Measurements from ENCODE around the gene ACOX2. TPM values are rescaled to one million over a fixed set of nuclear protein-coding genes. Genes with fewer than 3 reads are reported as not detected.

The ACOX2 gene
- total and polyA plus RNA-seq, 2 of the 8 experiments (the other 6 are each of a cell fraction or from before 2014, with no cell fraction given) = 3.2 to 9.2 TPM

DNA sequence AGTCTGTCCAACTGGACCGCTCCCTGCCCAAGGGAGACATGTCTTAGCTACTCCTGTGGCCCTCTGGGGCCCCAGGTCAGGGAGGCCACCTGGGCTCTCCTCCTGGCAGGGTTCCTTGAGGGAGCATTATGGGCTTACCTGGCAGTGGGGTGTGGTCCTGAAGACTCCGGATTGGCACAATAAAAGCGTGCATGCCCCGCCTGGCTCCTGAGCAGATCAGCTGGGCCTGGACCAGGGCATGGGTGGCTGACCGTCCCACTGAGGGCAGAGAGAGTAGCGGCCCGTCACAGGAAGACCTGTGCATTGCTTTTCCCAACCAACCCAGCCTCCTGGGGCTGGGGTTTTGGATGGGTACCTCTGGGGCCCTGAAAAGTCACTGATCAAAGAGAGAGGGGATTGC is 5.4 kb downstream of the ACOX2 start:
- Histone ChIP-seq H3K4me1 (replicated peaks in 1 of 4; ENCODE audit: control insufficient read depth in 3 of 4, insufficient read depth in 4 of 4, low read length in 3 of 4) (peaks cover under 1 to 3% (median 3%) of the 10 kb centered on the region in 4 experiments; a peak in 6 of 7 replicates), H3K4me2 (ENCODE audit: insufficient read depth in 1 of 2, low read depth in 2 of 2, low read length in 2 of 2) (no peak overlapping the region), H2BK12ac (ENCODE audit: low read depth, low read length) (0 out of 2 replicates have a peak overlapping the region, but pooled peaks have one; percentile 39), H3K18ac (ENCODE audit: extremely low read depth, low read length) (no peak overlapping the region), H2BK5ac (ENCODE audit: low read depth, low read length) (no peak overlapping the region), H3K56ac (replicated peaks; ENCODE audit: insufficient read length, low read depth, low read length) (no peak overlapping the region), H3K36me3 (ENCODE audit: control insufficient read depth in 2 of 4, insufficient read depth in 4 of 4, low read length in 3 of 4) (no peaks in the 10 kb centered on the region), H4K8ac (ENCODE audit: extremely low read depth, insufficient read depth, low read length) (no peak overlapping the region), H2BK20ac (ENCODE audit: low read length) (no peak overlapping the region; the same call in 1 of the 2 replicates), H3K14ac (ENCODE audit: insufficient read length) (no peak overlapping the region), H3K9ac (replicated peaks in 1 of 4; ENCODE audit: extremely low read depth in 1 of 4, low read depth in 3 of 4, low read length in 3 of 4) (no peak overlapping the region), H2AK5ac (ENCODE audit: low read depth, low read length) (no peak overlapping the region), H2AFZ (ENCODE audit: low read length) (no peak overlapping the region), H4K91ac (replicated peaks; ENCODE audit: insufficient read length, low read length) (no peak overlapping the region), H2BK15ac (ENCODE audit: low read length) (no peak overlapping the region; the same call in 1 of the 2 replicates), H3K79me2 (ENCODE audit: control insufficient read depth in 1 of 2, insufficient read depth in 2 of 2, low read length in 2 of 2) (no peaks in the 10 kb centered on the region), H3K27ac (ENCODE audit: low read depth, low read length) (no peak overlapping the region), H4K5ac (ENCODE audit: insufficient read length, low read depth, low read length) (no peak overlapping the region), H3K23ac (ENCODE audit: insufficient read length) (no peak overlapping the region), H3K9me3 (ENCODE audit: insufficient read depth in 2 of 2, low read depth in 1 of 2, low read length in 1 of 2) (no peaks in the 10 kb centered on the region), H4K20me1 (replicated peaks in 1 of 2; ENCODE audit: control insufficient read depth in 1 of 2, insufficient read depth in 2 of 2, low read length in 2 of 2) (no peaks in the 10 kb centered on the region), H2BK120ac (replicated peaks; ENCODE audit: low read depth, low read length) (no peak overlapping the region), H3K4ac (replicated peaks; ENCODE audit: insufficient read length, low read depth, low read length) (no peak overlapping the region), H3K4me3 (ENCODE audit: extremely low read depth in 1 of 4, insufficient read depth in 2 of 4, low read depth in 3 of 4, low read length in 4 of 4) (no peak overlapping the region), H3K23me2 (ENCODE audit: low read depth, low read length) (no peaks in the 10 kb centered on the region), H3K27me3 (replicated peaks in 1 of 4; ENCODE audit: control insufficient read depth in 3 of 4, extremely low read depth in 1 of 4, insufficient read depth in 3 of 4, low read length in 3 of 4) (no peaks in the 10 kb centered on the region), H3K79me1 (ENCODE audit: low read depth, low read length) (no peaks in the 10 kb centered on the region)
- WGBS, 2 experiments (ENCODE audit: extremely low coverage in 1 of 2, insufficient coverage in 1 of 2, insufficient read length in 1 of 2, insufficient replicate concordance in 2 of 2, low coverage in 1 of 2, low lambda C conversion rate in 2 of 2, missing lambda C conversion rate in 1 of 2) = 93% methylated on average over 7 of the region's 7 CpGs; no CpG with 5 or more reads in 1 of the 2 experiments
- no peak for DNase-seq (ENCODE audit: low read depth in 1 of 2, low spot score in 2 of 2)
- FAIRE-seq = no peak
- POLR2A ChIA-PET (ENCODE audit: partially characterized antibody) = no interaction called here
- CTCF ChIA-PET (ENCODE audit: partially characterized antibody) = interaction anchor here (0.7 to 7.2 kb wide), 29 partner anchors 9 to 980 kb away, joined by 3 to 68 read pairs (median 4); partner anchors contain the start of gene KCTD6
- no peak for TF ChIP-seq BACH1 (IDR thresholded peaks at IDR 0.05; ENCODE audit: low read length)
- TF ChIP-seq RNF2 (IDR thresholded peaks at IDR 0.05; ENCODE audit: borderline replicate concordance, low read depth, low read length, missing control alignments, poor library complexity, severe bottlenecking) = no peak
- TF ChIP-seq GTF2F1 (IDR thresholded peaks at IDR 0.05; ENCODE audit: borderline replicate concordance, low read depth, low read length) = no peak
- TF ChIP-seq BRCA1 (IDR thresholded peaks at IDR 0.05; ENCODE audit: low read depth, low read length) = no peak
- no peak for TF ChIP-seq POU5F1 (IDR thresholded peaks at IDR 0.05; ENCODE audit: low read depth, low read length)
- TF ChIP-seq TEAD4 (IDR thresholded peaks at IDR 0.05; ENCODE audit: low read depth, low read length) = no peak
- no peak for TF ChIP-seq CBX5 (IDR thresholded peaks at IDR 0.05; ENCODE audit: low read depth, low read length)
- TF ChIP-seq, protein P1, sequence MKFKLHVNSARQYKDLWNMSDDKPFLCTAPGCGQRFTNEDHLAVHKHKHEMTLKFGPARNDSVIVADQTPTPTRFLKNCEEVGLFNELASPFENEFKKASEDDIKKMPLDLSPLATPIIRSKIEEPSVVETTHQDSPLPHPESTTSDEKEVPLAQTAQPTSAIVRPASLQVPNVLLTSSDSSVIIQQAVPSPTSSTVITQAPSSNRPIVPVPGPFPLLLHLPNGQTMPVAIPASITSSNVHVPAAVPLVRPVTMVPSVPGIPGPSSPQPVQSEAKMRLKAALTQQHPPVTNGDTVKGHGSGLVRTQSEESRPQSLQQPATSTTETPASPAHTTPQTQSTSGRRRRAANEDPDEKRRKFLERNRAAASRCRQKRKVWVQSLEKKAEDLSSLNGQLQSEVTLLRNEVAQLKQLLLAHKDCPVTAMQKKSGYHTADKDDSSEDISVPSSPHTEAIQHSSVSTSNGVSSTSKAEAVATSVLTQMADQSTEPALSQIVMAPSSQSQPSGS (IDR thresholded peaks at IDR 0.05; ENCODE audit: low read length) = no peak
- TF ChIP-seq KDM5A (IDR thresholded peaks at IDR 0.05; ENCODE audit: low read length) = no peak

Measured in H1 (cell line).